ENCODE data around the gene FAM24A.

Gene FAM24A

GRCh38 chr10:122931088-122931906 lies 20.9 kb downstream of the FAM24A start:
- DNase-seq, result peak; percentile 22

- no peak for DNase-seq
These were observed 28.9 kb downstream of the FAM24A start for GRCh38 chr10:122939133-122939855.

GRCh38 chr10:122939856-122940543 lies 29.6 kb downstream of the FAM24A start:
- peak; percentile 75 for DNase-seq

GRCh38 chr10:122949296-122949695 lies 38.9 kb downstream of the FAM24A start:
- no peak for DNase-seq

- peak; percentile 99 for DNase-seq
These were observed 43.7 kb downstream of the FAM24A start, which contains the start of gene C10orf88 for GRCh38 chr10:122953902-122954730. C10orf88 (minus strand) TSS chr10:122954227; CDS start chr10:122954178, 49 bp downstream.

GRCh38 chr10:122954731-122955050 lies 44.3 kb downstream of the FAM24A start:
- no peak for DNase-seq

- no peak for DNase-seq
These were observed 45.5 kb downstream of the FAM24A start for GRCh38 chr10:122955892-122956291.

- DNase-seq, result peak; percentile 4
These were observed 47.1 kb downstream of the FAM24A start for GRCh38 chr10:122957474-122957873.

- DNase-seq, result no peak
These were observed 52.0 kb downstream of the FAM24A start for GRCh38 chr10:122962405-122962804.
